LNCaP clone FGC (cell line): ENCODE data around the gene ZNF280D.
A peak's percentile ranks its signal among the peaks of the same experiment; 100 is the strongest.

Source experiments
- DNase-seq: peaks from one replicate; pipeline ENCODE4 v3.0.0-alpha.2; 2011; ENCODE audit warnings: low read depth
- H3K4me3 ChIP-seq: 2 replicates; pipeline ENCODE4 v1.5.1; 2011; ENCODE audit warnings: mild to moderate bottlenecking, low read depth, low read length, control low read depth
- CTCF ChIP-seq: IDR thresholded peaks from 2 replicates; pipeline ENCODE4 v1.5.1; 2012; ENCODE audit warnings: mild to moderate bottlenecking; ENCODE audit not compliant: control insufficient read depth, insufficient read depth; ENCODE audit errors: extremely low read depth

ZNF280D gene

DNA sequence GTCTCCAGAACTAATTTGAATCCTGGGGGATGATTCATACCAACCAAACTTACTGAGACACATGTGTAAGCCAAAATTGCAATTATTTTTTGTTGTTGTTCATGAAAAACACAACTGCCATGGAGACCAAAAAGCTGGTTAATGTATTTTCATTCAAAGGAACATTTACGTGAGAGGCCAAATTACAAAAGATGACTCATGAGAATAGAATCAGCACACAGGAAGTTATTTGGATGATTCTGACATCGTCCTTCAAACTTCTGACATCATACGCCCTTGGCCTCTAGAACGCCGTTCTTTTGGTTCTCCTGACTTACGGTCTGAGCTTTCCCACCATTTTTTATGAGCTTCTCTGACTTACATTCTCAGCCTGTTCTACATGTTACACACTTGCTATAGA, 3.0 kb upstream of the ZNF280D start:
- DNase-seq = no peak
- TF ChIP-seq CTCF = no peak
- no peak overlapping the region for H3K4me3 ChIP-seq

DNA sequence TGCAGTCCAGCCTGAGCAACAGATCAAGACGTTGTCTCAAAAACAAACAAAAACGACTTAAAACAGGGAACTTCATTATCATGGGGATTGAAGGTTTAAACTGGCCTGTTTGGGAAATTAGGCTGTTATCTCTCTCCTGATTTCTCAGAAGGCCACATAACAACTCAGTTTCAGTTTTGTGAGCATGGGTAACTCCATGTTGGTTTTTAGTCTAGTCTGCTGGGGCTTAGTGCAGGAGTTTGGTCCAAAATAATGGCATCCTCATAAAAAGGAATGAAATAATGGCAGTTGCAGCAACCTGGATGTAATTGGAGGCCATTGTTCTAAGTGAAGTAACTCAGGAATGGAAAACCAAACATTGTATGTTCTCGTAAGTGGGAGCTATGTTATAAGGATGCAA, 2.3 kb upstream of the ZNF280D start:
- DNase-seq = no peak
- no peak for TF ChIP-seq CTCF
- no peak overlapping the region for H3K4me3 ChIP-seq

GRCh38 chr15:56734013-56734635, 815 bp upstream of the ZNF280D start:
- H3K4me3 ChIP-seq = no peak overlapping the region
- DNase-seq = no peak
- no peak for TF ChIP-seq CTCF

GRCh38 chr15:56732886-56733135, 498 bp downstream of the ZNF280D start:
- no peak for TF ChIP-seq CTCF
- H3K4me3 ChIP-seq = peak overlapping the region; percentile 78
- no peak for DNase-seq

DNA sequence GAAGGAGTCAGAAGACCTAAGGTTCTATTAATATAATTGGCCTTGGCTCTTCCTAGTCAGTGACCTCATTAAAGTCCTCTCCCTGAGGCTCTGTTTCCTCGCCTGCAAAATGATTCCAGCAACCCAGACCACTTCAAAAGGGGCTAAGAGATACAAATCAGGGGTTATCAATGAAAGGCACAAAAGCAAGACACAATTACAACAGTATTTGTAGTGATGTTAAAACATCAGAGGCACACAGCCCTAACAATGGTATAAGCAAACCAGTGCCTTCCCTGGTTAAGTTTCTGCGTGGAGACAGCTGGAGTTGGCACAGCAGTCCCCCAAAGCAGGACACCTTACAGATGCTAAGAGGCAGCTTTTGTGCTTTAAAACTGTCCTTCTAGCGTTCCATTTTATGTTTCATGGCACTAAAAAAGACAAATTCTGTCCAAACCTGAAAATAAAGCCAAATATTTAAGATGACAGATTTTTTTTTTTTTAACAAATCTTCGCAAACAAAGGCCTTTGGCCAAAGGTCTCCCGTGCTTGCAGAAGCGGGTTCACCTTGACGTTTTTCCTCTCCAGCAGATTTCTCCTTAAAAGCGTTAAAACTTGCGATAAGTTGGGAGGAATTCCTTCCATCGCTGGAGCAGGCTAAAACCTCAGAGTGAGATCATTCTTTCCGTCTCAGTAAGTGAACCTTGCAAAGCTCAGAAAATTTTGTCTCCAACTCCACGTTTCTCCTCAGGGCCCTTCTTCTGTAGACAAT, 999 bp downstream of the ZNF280D start:
- no peak for DNase-seq
- no peak for TF ChIP-seq CTCF
- H3K4me3 ChIP-seq = peak overlapping the region; percentile 78

DNA sequence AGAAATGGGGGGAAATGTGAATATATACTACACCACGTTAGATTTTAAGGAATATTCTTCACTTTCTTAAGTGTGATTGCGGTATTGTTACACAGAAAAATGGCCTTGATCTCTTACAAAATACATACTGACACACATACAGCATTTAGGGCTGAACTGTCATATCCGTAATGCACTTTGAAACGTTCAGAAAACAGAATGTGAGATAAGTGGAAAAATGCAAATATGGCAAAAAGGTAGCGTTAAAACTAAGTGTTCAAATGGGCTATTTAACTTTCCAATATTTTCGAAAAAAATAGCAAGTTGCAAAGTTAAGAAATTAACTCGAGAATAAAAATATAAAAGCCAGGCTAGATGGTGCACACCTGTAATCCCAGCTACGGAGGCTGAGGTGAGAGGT, 1.8 kb downstream of the ZNF280D start:
- H3K4me3 ChIP-seq = peak overlapping the region; percentile 78; the same call in 1 of the 2 replicates
- no peak for TF ChIP-seq CTCF
- no peak for DNase-seq

GRCh38 chr15:56729561-56729960, 3.7 kb downstream of the ZNF280D start:
- H3K4me3 ChIP-seq = no peak overlapping the region
- no peak for TF ChIP-seq CTCF
- no peak for DNase-seq
